GM23338 (cell line): ENCODE measurements around the gene ASTL. TPM values are rescaled to one million over a fixed set of nuclear protein-coding genes. Genes with fewer than 3 reads are reported as not detected.
A peak's percentile ranks its signal among the peaks of the same experiment; 100 is the strongest.

ENCODE experiments used
- ATAC-seq: fragments of 200-7000 bp; cut with Tn5 transposase; 3 replicates; pipeline ENCODE4 v1.9.1; 2020
- DNase-seq: peaks from one replicate; pipeline ENCODE4 v3.0.0-alpha.2; 2015; ENCODE audit warnings: low spot score
- H2AFZ ChIP-seq: fragments of 200-600 bp; sonication (generic); 2 replicates; pipeline ENCODE4 v1.8.0; 2016; ENCODE audit warnings: antibody characterized with exemption, mild to moderate bottlenecking, moderate library complexity
- H3F3A ChIP-seq: fragments of 200-600 bp; sonication (generic); replicated peaks from 2 replicates; pipeline ENCODE4 v1.8.0; 2017; ENCODE audit warnings: antibody characterized with exemption, mixed run types, low read depth
- H3K27ac ChIP-seq: fragments of 200-600 bp; sonication (generic); 2 replicates; pipeline ENCODE4 v1.6.1; 2016; ENCODE audit warnings: low read depth
- H3K27me3 ChIP-seq: fragments of 200-600 bp; sonication (generic); 2 replicates; pipeline ENCODE4 v1.8.0; 2016; ENCODE audit warnings: mild to moderate bottlenecking, mixed run types, moderate library complexity; ENCODE audit not compliant: insufficient read depth
- H3K36me3 ChIP-seq: fragments of 200-600 bp; sonication (generic); 2 replicates; pipeline ENCODE4 v1.8.0; 2016; ENCODE audit warnings: mild to moderate bottlenecking; ENCODE audit not compliant: insufficient read depth
- H3K4me1 ChIP-seq: fragments of 200-600 bp; sonication (generic); 2 replicates; pipeline ENCODE4 v1.8.0; 2016; ENCODE audit warnings: mild to moderate bottlenecking, moderate library complexity; ENCODE audit not compliant: insufficient read depth
- H3K4me2 ChIP-seq: fragments of 200-600 bp; sonication (generic); 2 replicates; pipeline ENCODE4 v1.7.1; 2017; ENCODE audit warnings: mixed run types
- H3K4me3 ChIP-seq: fragments of 200-600 bp; sonication (generic); 2 replicates; pipeline ENCODE4 v1.6.1; 2016; ENCODE audit warnings: mixed run types
- H3K79me2 ChIP-seq: fragments of 200-600 bp; sonication (generic); replicated peaks from 2 replicates; pipeline ENCODE4 v1.8.0; 2017; ENCODE audit warnings: mild to moderate bottlenecking; ENCODE audit not compliant: insufficient read depth
- H3K9me2 ChIP-seq: fragments of 200-600 bp; sonication (generic); 2 replicates; pipeline ENCODE4 v1.8.0; 2017; ENCODE audit not compliant: insufficient read depth
- H4K20me1 ChIP-seq: fragments of 200-600 bp; sonication (generic); replicated peaks from 2 replicates; pipeline ENCODE4 v1.8.0; 2017; ENCODE audit warnings: mild to moderate bottlenecking; ENCODE audit not compliant: insufficient read depth
- H3K27ac Mint-ChIP-seq: 2 replicates; pipeline ENCODE4 v1.8.0; 2020; ENCODE audit warnings: inconsistent platforms, mild to moderate bottlenecking, moderate library complexity, mixed read lengths
- H3K27me3 Mint-ChIP-seq: 3 replicates; pipeline ENCODE4 v1.8.0; 2022; ENCODE audit warnings: low read depth, mild to moderate bottlenecking, moderate library complexity, mixed read lengths, inconsistent platforms; ENCODE audit not compliant: insufficient read depth, poor library complexity
- H3K36me3 Mint-ChIP-seq: 3 replicates; pipeline ENCODE4 v1.8.0; 2021; ENCODE audit warnings: low read depth, mild to moderate bottlenecking, inconsistent platforms, moderate library complexity, mixed read lengths
- H3K4me1 Mint-ChIP-seq: 3 replicates; pipeline ENCODE4 v1.8.0; 2020; ENCODE audit warnings: mild to moderate bottlenecking, inconsistent platforms, mixed read lengths
- H3K4me3 Mint-ChIP-seq: 3 replicates; pipeline ENCODE4 v1.8.0; 2021; ENCODE audit warnings: moderate library complexity, mild to moderate bottlenecking, inconsistent platforms, mixed read lengths
- H3K9me3 Mint-ChIP-seq: 3 replicates; pipeline ENCODE4 v1.8.0; 2020; ENCODE audit warnings: moderate library complexity, mild to moderate bottlenecking, inconsistent platforms, mixed read lengths
- CREB1 ChIP-seq: fragments of 250-450 bp; sonication (Bioruptor Pico); IDR thresholded peaks from 2 replicates; pipeline ENCODE4 v1.5.0; 2020; ENCODE audit warnings: low read depth, mild to moderate bottlenecking, moderate library complexity
- CTCF ChIP-seq, 2 experiments: fragments of 200-600 bp in 1 of 2; sonication (generic) in 1 of 2; conservative IDR thresholded peaks; 2 replicates each; pipeline versions ENCODE4 v1.5.1 to v1.6.1; 2016 to 2017; ENCODE audit warnings: antibody characterized with exemption in 2 of 2, low read depth in 2 of 2, mild to moderate bottlenecking in 2 of 2, moderate library complexity in 1 of 2
- ETS1 ChIP-seq: IDR thresholded peaks from 2 replicates; pipeline ENCODE4 v1.6.1; 2016; ENCODE audit warnings: antibody characterized with exemption
- EZH2 ChIP-seq: fragments of 200-600 bp; sonication (generic); IDR thresholded peaks from one replicate; pipeline ENCODE4 v1.8.0; 2017; ENCODE audit warnings: antibody characterized with exemption, mild to moderate bottlenecking, low read depth; ENCODE audit not compliant: unreplicated experiment
- EZH2phosphoT487 ChIP-seq: fragments of 200-600 bp; sonication (generic); IDR thresholded peaks from one replicate; pipeline ENCODE4 v1.8.1; 2018; ENCODE audit warnings: antibody characterized with exemption; ENCODE audit not compliant: unreplicated experiment
- JUNB ChIP-seq: IDR thresholded peaks from one replicate; pipeline ENCODE4 v1.6.1; 2016; ENCODE audit warnings: antibody characterized with exemption; ENCODE audit not compliant: unreplicated experiment
- NANOG ChIP-seq: IDR thresholded peaks from 2 replicates; pipeline ENCODE4 v1.6.1; 2016; ENCODE audit warnings: antibody characterized with exemption, borderline replicate concordance
- POLR2AphosphoS5 ChIP-seq: IDR thresholded peaks from 2 replicates; pipeline ENCODE4 v1.6.1; 2016; ENCODE audit warnings: antibody characterized with exemption, low read depth
- REST ChIP-seq: IDR thresholded peaks from one replicate; pipeline ENCODE4 v1.6.1; 2018; ENCODE audit warnings: antibody characterized with exemption; ENCODE audit not compliant: unreplicated experiment
- STAT1 ChIP-seq: IDR thresholded peaks from one replicate; pipeline ENCODE4 v1.6.1; 2016; ENCODE audit warnings: antibody characterized with exemption; ENCODE audit not compliant: unreplicated experiment
- ZNF114 ChIP-seq: fragments of 250-450 bp; sonication (Bioruptor Pico); IDR thresholded peaks from 2 replicates; pipeline ENCODE4 v1.5.0; 2020; ENCODE audit warnings: mild to moderate bottlenecking, moderate library complexity
- ZNF331 ChIP-seq: fragments of 250-450 bp; sonication (Bioruptor Pico); IDR thresholded peaks from 2 replicates; pipeline ENCODE4 v1.5.0; 2020; ENCODE audit warnings: low read depth, mild to moderate bottlenecking, moderate library complexity
- polyA plus RNA-seq: library from polyadenylated mRNA; unstranded; fragments of >200 nt; fragmentation: Nextera tagmentation; extraction: Ambion mirVana; gene quantifications from 2 replicates; pipeline ENCODE4 v1.2.1, GENCODE V29; 2016
- total RNA-seq: library from RNA; depleted of rRNA; stranded (reverse); fragments of >200 nt; shearing (Covaris generic); gene quantifications from 2 replicates; pipeline ENCODE4 v1.2.3, GENCODE V29; 2014
- TF ChIP-seq, protein P1 (sequence below): fragments of 250-450 bp; sonication (Bioruptor Pico); IDR thresholded peaks from 2 replicates; pipeline ENCODE4 v1.5.0; 2020; ENCODE audit warnings: mild to moderate bottlenecking, moderate library complexity

The ASTL gene
- total and polyA plus RNA-seq, 2 experiments from 2014 or later = 0.23 TPM; not detected in 1

- no peaks in the 10 kb centered on the region for H3K9me2 ChIP-seq
- H3K4me3 ChIP-seq = peak overlapping the region; percentile 42; the same call in 1 of the 2 replicates
- Mint-ChIP-seq H3K36me3 (peaks cover 8% of the 10 kb centered on the region), H3K4me1 (peaks cover 42% of the 10 kb centered on the region), H3K4me3 (peak overlapping the region; percentile 22; the same call in 1 of the 3 replicates), H3K27ac (peak overlapping the region; percentile 24; the same call in 1 of the 2 replicates), H3K27me3 (peaks cover 31% of the 10 kb centered on the region), H3K9me3 (peaks cover 2% of the 10 kb centered on the region; the same call in 1 of the 3 replicates)
- H3K4me1 ChIP-seq = peaks cover 25% of the 10 kb centered on the region
- no peaks in the 10 kb centered on the region for H3K36me3 ChIP-seq
- ATAC-seq = peak; percentile 54
- TF ChIP-seq CREB1 (CRISPR knock-in tag) (peak; percentile 94), ETS1 (no peak), STAT1 (no peak), EZH2 (no peak), CTCF (conservative IDR thresholded peaks at IDR 0.05; ENCODE audit: low read depth in 2 of 2) (no peak), NANOG (no peak), JUNB (no peak), EZH2phosphoT487 (no peak), ZNF114 (CRISPR knock-in tag) (no peak), REST (no peak), ZNF331 (CRISPR knock-in tag) (no peak), POLR2AphosphoS5 (peak; percentile 35; the same call in 1 of the 2 replicates)
- TF ChIP-seq, protein P1, sequence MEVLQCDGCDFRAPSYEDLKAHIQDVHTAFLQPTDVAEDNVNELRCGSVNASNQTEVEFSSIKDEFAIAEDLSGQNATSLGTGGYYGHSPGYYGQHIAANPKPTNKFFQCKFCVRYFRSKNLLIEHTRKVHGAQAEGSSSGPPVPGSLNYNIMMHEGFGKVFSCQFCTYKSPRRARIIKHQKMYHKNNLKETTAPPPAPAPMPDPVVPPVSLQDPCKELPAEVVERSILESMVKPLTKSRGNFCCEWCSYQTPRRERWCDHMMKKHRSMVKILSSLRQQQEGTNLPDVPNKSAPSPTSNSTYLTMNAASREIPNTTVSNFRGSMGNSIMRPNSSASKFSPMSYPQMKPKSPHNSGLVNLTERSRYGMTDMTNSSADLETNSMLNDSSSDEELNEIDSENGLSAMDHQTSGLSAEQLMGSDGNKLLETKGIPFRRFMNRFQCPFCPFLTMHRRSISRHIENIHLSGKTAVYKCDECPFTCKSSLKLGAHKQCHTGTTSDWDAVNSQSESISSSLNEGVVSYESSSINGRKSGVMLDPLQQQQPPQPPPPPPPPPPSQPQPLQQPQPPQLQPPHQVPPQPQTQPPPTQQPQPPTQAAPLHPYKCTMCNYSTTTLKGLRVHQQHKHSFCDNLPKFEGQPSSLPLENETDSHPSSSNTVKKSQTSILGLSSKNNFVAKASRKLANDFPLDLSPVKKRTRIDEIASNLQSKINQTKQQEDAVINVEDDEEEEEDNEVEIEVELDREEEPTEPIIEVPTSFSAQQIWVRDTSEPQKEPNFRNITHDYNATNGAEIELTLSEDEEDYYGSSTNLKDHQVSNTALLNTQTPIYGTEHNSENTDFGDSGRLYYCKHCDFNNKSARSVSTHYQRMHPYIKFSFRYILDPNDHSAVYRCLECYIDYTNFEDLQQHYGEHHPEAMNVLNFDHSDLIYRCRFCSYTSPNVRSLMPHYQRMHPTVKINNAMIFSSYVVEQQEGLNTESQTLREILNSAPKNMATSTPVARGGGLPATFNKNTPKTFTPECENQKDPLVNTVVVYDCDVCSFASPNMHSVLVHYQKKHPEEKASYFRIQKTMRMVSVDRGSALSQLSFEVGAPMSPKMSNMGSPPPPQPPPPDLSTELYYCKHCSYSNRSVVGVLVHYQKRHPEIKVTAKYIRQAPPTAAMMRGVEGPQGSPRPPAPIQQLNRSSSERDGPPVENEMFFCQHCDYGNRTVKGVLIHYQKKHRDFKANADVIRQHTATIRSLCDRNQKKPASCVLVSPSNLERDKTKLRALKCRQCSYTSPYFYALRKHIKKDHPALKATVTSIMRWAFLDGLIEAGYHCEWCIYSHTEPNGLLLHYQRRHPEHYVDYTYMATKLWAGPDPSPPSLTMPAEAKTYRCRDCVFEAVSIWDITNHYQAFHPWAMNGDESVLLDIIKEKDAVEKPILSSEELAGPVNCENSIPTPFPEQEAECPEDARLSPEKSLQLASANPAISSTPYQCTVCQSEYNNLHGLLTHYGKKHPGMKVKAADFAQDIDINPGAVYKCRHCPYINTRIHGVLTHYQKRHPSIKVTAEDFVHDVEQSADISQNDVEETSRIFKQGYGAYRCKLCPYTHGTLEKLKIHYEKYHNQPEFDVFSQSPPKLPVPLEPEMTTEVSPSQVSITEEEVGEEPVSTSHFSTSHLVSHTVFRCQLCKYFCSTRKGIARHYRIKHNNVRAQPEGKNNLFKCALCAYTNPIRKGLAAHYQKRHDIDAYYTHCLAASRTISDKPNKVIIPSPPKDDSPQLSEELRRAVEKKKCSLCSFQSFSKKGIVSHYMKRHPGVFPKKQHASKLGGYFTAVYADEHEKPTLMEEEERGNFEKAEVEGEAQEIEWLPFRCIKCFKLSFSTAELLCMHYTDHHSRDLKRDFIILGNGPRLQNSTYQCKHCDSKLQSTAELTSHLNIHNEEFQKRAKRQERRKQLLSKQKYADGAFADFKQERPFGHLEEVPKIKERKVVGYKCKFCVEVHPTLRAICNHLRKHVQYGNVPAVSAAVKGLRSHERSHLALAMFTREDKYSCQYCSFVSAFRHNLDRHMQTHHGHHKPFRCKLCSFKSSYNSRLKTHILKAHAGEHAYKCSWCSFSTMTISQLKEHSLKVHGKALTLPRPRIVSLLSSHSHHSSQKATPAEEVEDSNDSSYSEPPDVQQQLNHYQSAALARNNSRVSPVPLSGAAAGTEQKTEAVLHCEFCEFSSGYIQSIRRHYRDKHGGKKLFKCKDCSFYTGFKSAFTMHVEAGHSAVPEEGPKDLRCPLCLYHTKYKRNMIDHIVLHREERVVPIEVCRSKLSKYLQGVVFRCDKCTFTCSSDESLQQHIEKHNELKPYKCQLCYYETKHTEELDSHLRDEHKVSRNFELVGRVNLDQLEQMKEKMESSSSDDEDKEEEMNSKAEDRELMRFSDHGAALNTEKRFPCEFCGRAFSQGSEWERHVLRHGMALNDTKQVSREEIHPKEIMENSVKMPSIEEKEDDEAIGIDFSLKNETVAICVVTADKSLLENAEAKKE = no peak
- H4K20me1 ChIP-seq = no peaks in the 10 kb centered on the region
- H3F3A ChIP-seq = no peaks in the 10 kb centered on the region; the same call in none of the 2 replicates
- H3K27ac ChIP-seq = no peak overlapping the region
- H3K27me3 ChIP-seq = peaks cover 30% of the 10 kb centered on the region
- H3K4me2 ChIP-seq = peak overlapping the region; percentile 70
- peak; percentile 93 for DNase-seq
- H3K79me2 ChIP-seq = no peaks in the 10 kb centered on the region
- H2AFZ ChIP-seq = peak overlapping the region; percentile 64
Measured at GRCh38 chr2:96148410-96149217, 10.3 kb upstream of the ASTL start.
